Lower lobe of right lung (tissue), 2 donors: ENCODE results near the gene COG7. TPM values are rescaled to one million over a fixed set of nuclear protein-coding genes. Genes with fewer than 3 reads are reported as not detected.

Source experiments
- ATAC-seq, 2 donors: fragments of 200-7000 bp; cut with Tn5 transposase; one replicate each; pipeline ENCODE4 v1.9.1; 2020 to 2022; ENCODE audit warnings: mild to moderate bottlenecking in 2 of 2, moderate library complexity in 2 of 2
- DNase-seq: peaks from one replicate; pipeline ENCODE4 v3.0.0-alpha.2; 2020
- H3K27ac ChIP-seq: fragments of 200-600 bp; one replicate; pipeline ENCODE4 v1.8.0; 2022
- H3K27me3 ChIP-seq: fragments of 200-600 bp; one replicate; pipeline ENCODE4 v1.8.0; 2022; ENCODE audit warnings: low read depth
- H3K36me3 ChIP-seq: fragments of 200-600 bp; one replicate; pipeline ENCODE4 v1.8.0; 2022; ENCODE audit warnings: mild to moderate bottlenecking
- H3K4me1 ChIP-seq: fragments of 200-600 bp; one replicate; pipeline ENCODE4 v1.8.0; 2022
- H3K4me3 ChIP-seq: fragments of 200-600 bp; one replicate; pipeline ENCODE4 v1.8.0; 2022; ENCODE audit warnings: mild to moderate bottlenecking
- H3K9me3 ChIP-seq: fragments of 200-600 bp; one replicate; pipeline ENCODE4 v1.8.0; 2022
- CTCF ChIP-seq: fragments of 200-600 bp; IDR thresholded peaks from one replicate; pipeline ENCODE4 v1.8.0; 2022; ENCODE audit warnings: antibody characterized with exemption, mild to moderate bottlenecking
- intact Hi-C: fragments of 100-400 bp; cut with DNase I; formaldehyde crosslinking; loops from one replicate; pipeline ENCODE4 v1.11.0; 2022
- total RNA-seq: library from RNA; stranded (reverse); fragmentation: NEBNext Ultra II Directional; extraction: Animal tissue kit (Norgen Biotek cat#: 25700); gene quantifications from one replicate; pipeline ENCODE4 v1.2.1, GENCODE V29; 2021
- donor health status: DM: no; HTN: yes; CAD: no; lungs with severe emphysema.

The COG7 gene
- total RNA-seq, 1 donor from 2014 or later = 21.3 TPM

GRCh38 chr16:23389201-23389600, 63.8 kb downstream of the COG7 start:
- Histone ChIP-seq H3K9me3 (no peaks in the 10 kb centered on the region), H3K27ac (no peak overlapping the region), H3K4me1 (peaks cover 25% of the 10 kb centered on the region), H3K27me3 (no peaks in the 10 kb centered on the region), H3K4me3 (no peak overlapping the region), H3K36me3 (peaks cover 53% of the 10 kb centered on the region)
- no peak for TF ChIP-seq CTCF
- DNase-seq (no peak), ATAC-seq (no peak)
- intact Hi-C loops = no loop called here

GRCh38 chr16:23388786-23389185, 64.2 kb downstream of the COG7 start:
- peak; percentile 8 for DNase-seq
- no peak for TF ChIP-seq CTCF
- peaks cover 53% of the 10 kb centered on the region for H3K36me3 ChIP-seq

GRCh38 chr16:23387666-23388065, 65.3 kb downstream of the COG7 start:
- Histone ChIP-seq H3K27ac (no peak overlapping the region), H3K27me3 (no peaks in the 10 kb centered on the region), H3K36me3 (peaks cover 47% of the 10 kb centered on the region), H3K9me3 (no peaks in the 10 kb centered on the region), H3K4me3 (no peak overlapping the region), H3K4me1 (peaks cover 16% of the 10 kb centered on the region)
- ATAC-seq = no peak
- intact Hi-C loops = no loop called here
- TF ChIP-seq CTCF = no peak
- peak; percentile 13 for DNase-seq

More at GRCh38 chr16:23388786-23389185, 64.2 kb downstream of the COG7 start:
- ATAC-seq = no peak
- Histone ChIP-seq H3K9me3 (no peaks in the 10 kb centered on the region), H3K27ac (no peak overlapping the region), H3K4me1 (peaks cover 21% of the 10 kb centered on the region), H3K4me3 (no peak overlapping the region), H3K27me3 (no peaks in the 10 kb centered on the region)
- intact Hi-C loops = no loop called here

GRCh38 chr16:23385441-23385840, 67.5 kb downstream of the COG7 start:
- peaks cover 25% of the 10 kb centered on the region for H3K36me3 ChIP-seq
- no peaks in the 10 kb centered on the region for H3K27me3 ChIP-seq
- no peaks in the 10 kb centered on the region for H3K9me3 ChIP-seq
- DNase-seq (no peak), ATAC-seq (no peak)
- intact Hi-C loops = no loop called here
- no peaks in the 10 kb centered on the region for H3K4me1 ChIP-seq
- H3K4me3 ChIP-seq = no peak overlapping the region
- TF ChIP-seq CTCF = no peak
- no peak overlapping the region for H3K27ac ChIP-seq

- ATAC-seq = no peak
- intact Hi-C loops = no loop called here
- H3K4me1 ChIP-seq = no peaks in the 10 kb centered on the region
- no peak for TF ChIP-seq CTCF
- H3K27ac ChIP-seq = no peak overlapping the region
- DNase-seq = no peak
- no peak overlapping the region for H3K4me3 ChIP-seq
- H3K9me3 ChIP-seq = no peaks in the 10 kb centered on the region
- no peaks in the 10 kb centered on the region for H3K27me3 ChIP-seq
- peaks cover 19% of the 10 kb centered on the region for H3K36me3 ChIP-seq
Observed at GRCh38 chr16:23384878-23385277, 68.1 kb downstream of the COG7 start.

GRCh38 chr16:23383881-23384280, 69.1 kb downstream of the COG7 start:
- Histone ChIP-seq H3K9me3 (no peaks in the 10 kb centered on the region), H3K36me3 (peaks cover 11% of the 10 kb centered on the region), H3K4me3 (no peak overlapping the region), H3K27ac (no peak overlapping the region), H3K27me3 (no peaks in the 10 kb centered on the region), H3K4me1 (no peaks in the 10 kb centered on the region)
- intact Hi-C loops = no loop called here
- DNase-seq (no peak), ATAC-seq (no peak)
- no peak for TF ChIP-seq CTCF
